CD1c-positive myeloid dendritic cell (primary cell): Measurements from ENCODE around the gene TEKT2.

Experiments used
- DNase-seq: peaks from one replicate; pipeline ENCODE4 v3.0.0-alpha.2; 2016; ENCODE audit errors: extremely low spot score

The TEKT2 gene, protein sequence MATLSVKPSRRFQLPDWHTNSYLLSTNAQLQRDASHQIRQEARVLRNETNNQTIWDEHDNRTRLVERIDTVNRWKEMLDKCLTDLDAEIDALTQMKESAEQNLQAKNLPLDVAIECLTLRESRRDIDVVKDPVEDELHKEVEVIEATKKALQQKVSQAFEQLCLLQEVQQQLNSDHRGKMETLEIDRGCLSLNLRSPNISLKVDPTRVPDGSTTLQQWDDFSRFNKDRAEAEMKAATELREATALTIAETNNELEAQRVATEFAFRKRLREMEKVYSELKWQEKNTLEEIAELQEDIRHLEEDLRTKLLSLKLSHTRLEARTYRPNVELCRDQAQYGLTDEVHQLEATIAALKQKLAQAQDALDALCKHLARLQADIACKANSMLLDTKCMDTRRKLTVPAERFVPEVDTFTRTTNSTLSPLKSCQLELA

GRCh38 chr1:36083635-36084496, at the start of gene TEKT2:
Gene TEKT2 (plus strand): TSS chr1:36084094. CDS start chr1:36084922, 828 bp downstream.
- peak; percentile 28 for DNase-seq

GRCh38 chr1:36034692-36035091, 49.2 kb upstream of the TEKT2 start:
- DNase-seq = peak; percentile 88

DNA sequence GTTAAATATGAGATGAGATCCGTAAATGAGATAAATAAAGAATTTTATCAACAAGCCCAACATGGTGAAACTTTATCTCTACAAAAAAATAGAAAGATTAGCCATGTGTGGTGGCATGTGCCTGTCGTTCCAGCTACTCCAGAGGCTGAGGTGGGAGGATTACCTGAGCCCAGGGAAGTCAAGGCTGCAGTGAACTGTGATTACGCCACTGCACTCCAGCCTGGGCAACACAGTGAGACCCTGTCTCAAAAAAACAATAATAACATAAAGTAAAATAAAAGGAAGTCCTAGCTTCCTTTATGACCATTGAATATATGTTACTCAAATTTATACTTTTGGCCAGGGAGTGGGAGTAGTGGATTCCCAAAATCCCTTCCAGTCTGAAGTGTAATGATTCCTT, 48.7 kb upstream of the TEKT2 start:
- DNase-seq = peak; percentile 68

DNA sequence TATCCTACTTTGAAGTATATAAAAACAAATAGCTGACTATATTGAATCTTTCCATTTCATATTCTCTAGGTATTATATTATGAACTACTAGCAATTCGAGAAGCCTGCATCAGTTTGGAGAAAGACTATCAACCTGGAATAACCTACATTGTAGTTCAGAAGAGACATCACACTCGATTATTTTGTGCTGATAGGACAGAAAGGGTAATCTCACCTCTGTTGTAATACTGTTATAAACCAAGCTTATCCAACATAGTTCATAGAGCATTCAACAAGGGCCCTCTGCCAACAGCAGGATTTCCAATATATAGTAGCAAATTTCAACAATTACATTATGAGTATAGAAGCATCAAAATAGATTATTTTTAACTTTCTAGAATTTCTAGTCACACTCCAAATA, 43.7 kb upstream of the TEKT2 start:
- no peak for DNase-seq

GRCh38 chr1:36051821-36052220, 32.1 kb upstream of the TEKT2 start:
- DNase-seq = peak; percentile 41

DNA sequence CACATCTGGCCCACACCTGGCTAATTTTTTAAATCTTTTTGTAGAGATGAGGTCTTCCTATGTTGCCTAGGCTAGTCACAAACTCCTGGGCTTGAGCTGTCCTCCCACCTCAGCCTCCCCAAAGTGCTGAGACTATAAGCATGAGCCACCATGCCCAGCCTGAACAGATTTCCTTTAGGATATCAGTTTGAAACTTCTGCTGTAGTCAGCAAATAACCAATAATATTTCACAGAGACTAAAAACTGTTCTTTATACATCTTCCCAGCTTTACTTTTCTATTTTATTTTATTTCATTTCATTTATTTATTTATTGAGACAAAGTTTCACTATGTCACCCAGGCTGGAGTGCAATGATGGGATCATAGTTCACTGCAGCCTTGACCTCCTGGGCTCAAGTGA, 29.9 kb upstream of the TEKT2 start:
- no peak for DNase-seq

GRCh38 chr1:36055706-36056105, 28.2 kb upstream of the TEKT2 start:
- DNase-seq = peak; percentile 71

- DNase-seq = no peak
Observed at GRCh38 chr1:36062315-36062714, 21.6 kb upstream of the TEKT2 start.

GRCh38 chr1:36067871-36068270, 16.0 kb upstream of the TEKT2 start:
- no peak for DNase-seq

DNA sequence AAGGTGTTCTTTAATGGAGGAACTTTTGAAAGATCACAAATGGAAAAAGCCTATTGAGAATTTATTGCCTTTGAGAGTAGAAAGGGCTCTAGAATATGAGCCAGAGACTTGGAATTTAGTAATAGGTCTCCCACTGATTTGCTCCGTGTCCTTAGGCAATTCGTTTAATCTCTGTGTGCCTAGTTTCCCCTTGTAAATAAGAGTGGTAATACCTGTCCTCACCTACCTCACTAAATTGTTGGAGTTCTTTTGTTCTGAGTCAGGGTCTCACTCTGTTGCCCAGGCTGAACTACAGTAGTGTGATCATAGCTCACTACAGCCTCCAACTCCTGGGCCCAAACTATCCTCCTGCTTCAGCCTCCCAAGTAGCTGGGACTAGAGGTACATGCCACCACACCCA, 15.0 kb upstream of the TEKT2 start:
- DNase-seq = no peak

DNA sequence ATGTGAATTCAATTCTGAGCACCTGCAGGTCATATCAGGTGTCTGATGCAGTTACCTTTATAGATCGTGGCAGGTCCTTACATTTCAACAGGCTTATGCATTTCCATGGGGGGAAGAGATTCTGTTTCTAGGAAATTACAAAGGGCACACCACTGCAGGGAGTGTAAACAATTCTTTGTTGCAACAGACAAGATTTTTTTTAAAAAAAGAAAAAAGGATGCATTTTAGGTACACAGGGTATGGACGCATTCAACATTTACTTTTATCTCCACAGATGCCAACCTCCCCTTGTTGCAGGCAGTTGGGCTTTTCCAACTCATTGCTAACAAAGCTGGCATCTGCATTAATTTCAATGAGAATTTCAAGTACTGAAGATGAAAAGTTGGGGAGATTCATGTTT, 13.5 kb upstream of the TEKT2 start:
- DNase-seq = no peak

DNA sequence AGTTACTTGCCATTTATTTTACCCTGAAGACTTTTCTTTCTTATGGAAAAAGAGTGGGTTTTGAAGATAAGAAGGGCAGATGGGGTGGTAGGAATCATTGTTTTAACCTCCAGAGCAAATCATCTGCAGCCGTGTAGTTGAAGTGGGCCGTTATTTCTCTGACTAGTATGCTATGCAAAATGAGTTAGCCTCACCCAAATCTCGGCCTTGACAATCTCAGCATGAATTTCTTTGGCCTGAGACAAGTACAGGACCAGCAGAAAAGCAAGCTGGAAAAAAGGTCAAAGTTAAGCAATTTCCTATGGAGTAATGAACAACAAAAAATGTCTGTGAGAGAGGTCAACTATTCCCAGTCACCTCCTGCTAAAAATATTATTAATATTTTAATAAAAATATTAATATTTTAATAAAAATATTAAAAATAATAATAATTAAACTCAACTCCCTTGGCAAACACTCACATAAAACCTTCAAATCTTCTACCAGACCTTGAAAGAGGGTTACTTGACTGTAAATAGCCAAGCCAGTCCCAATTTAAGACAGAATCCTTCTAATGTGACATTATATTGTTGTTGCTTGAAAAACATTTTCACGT, 6.8 kb upstream of the TEKT2 start:
- DNase-seq = no peak

- no peak for DNase-seq
Observed at GRCh38 chr1:36080236-36080635, 3.7 kb upstream of the TEKT2 start.

DNA sequence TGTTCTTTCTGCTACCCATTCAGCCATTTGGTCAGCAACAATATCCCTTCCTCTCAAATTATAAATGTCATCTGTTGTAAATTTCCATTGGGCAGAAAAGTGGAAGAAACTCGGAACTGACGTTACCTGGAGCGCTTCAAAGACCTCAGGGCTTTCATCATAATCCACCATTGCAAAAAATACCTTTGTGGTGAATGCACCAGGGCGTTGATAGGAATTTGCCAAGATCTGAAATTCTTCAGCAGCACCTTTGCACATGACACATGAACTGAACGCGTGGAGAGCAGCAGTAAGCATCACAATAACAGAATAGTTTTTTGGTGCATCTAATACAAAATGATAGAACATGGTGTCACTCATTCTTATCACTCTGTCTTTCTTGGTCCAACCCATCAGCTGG, 3.1 kb upstream of the TEKT2 start:
- DNase-seq = no peak

- DNase-seq = no peak
Observed at GRCh38 chr1:36081926-36082485, 1.9 kb upstream of the TEKT2 start.

DNA sequence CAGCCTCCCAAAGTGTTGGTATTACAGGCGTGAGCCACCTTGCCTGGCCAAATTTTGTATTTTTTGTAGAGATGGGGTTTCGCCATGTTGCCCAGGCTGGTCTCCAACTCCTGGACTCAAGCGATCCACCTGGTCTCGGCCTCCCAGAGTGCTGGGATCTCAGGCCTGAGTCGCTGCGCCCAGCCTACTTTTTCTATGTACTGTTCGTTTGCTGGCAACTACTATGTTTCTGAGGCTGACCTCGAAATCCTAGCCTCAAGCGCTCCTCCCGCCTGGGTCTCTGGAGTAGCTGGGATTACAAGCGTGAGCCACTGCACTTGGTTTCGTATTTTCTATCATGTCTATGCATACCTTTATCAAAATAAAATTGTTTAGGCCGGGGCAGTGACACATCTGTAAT, 675 bp upstream of the TEKT2 start:
- DNase-seq = no peak

DNA sequence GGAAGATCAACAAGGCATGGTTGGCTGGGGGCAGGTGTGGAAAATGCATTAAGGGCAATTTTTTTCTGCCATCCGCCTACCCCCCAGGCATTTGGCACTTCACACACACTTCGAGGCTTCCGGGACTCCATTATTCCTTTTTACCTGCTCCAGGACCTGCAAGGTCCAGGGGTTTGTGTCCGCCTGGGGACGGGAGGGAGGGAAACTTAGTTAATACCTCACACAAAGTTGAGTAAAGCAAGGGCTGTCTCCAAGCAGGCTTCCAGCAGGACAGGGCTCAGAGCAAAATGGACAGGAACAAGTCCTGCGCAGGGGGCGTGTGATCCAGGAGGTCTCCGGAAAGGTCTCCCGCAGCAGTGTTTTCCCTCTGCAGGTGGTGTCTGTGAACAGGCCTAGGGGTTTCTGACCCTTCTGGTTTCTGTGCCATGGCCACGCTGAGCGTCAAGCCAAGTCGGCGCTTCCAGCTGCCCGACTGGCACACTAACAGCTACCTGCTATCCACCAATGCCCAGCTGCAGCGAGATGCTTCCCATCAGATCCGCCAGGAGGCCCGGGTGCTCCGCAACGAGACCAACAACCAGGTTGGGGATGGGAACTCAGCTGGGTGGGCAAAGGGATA, 712 bp downstream of the TEKT2 start:
- no peak for DNase-seq

DNA sequence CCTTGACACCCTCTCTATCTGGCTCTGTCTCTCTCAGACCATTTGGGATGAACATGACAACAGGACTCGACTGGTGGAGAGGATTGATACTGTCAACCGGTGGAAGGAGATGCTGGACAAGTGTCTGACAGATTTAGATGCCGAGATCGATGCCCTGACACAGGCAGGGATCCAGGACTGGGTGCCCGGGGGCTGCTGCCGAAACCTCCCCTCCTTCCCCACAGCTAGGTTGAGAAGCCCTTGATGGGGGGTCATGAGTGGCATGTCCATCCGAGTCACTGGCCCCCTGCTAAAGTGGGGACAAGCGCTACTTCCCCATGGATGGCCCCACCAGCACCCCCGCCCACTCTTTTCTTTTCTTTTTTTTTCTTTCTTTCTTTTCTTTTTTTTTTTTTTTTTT, 1.2 kb downstream of the TEKT2 start:
- no peak for DNase-seq

- no peak for DNase-seq
Observed at GRCh38 chr1:36085686-36086526, 2.0 kb downstream of the TEKT2 start.

DNA sequence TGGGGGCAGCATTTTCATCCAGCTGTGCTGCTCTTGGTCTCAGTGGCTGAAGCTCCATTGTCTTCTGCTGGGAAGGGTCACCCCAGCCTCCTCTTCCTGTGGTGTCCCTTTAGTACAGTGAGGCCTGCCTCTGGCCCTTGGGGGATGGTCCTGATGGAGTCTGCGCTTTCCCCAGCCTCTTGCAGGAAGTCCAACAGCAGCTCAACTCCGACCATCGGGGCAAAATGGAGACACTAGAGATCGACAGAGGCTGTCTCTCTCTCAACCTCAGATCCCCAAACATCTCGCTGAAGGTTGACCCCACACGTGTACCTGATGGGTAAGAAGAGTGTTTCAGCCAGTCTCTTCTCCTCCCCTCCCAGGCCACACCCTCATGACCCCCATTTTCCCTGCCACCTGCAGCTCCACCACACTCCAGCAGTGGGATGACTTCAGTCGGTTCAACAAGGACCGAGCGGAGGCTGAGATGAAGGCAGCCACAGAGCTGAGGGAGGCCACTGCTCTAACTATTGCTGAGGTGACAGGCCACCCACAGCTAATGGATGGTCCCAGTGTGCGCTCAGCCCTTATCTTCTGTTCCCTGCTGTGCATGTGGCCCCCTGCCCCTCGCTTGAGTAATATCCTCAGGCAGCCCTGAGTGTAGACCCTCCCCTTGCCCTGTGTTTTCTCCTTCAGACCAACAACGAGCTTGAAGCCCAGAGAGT, 2.8 kb downstream of the TEKT2 start:
- no peak for DNase-seq
